ENCODE measurements around the gene OLFM3. TPM values are rescaled to one million over a fixed set of nuclear protein-coding genes. Genes with fewer than 3 reads are reported as not detected.

The OLFM3 gene
- total RNA-seq, 1 experiment from 2014 or later, result 0.26 TPM

- Histone ChIP-seq H3K27me3 (ENCODE audit: insufficient read depth, low read length) (no peaks in the 10 kb centered on the region), H3K4me2 (ENCODE audit: insufficient read depth, insufficient read length, low read length) (no peak overlapping the region), H2BK5ac (ENCODE audit: insufficient read length, low read length) (no peak overlapping the region), H3K79me2 (ENCODE audit: insufficient read depth, low read length) (no peaks in the 10 kb centered on the region), H3K79me1 (ENCODE audit: insufficient read depth, low read depth, low read length, poor library complexity, severe bottlenecking) (no peaks in the 10 kb centered on the region), H2AK5ac (ENCODE audit: insufficient read length, low read length) (no peak overlapping the region), H3K4ac (ENCODE audit: low read depth, low read length) (no peak overlapping the region), H2BK20ac (ENCODE audit: low read depth, low read length, poor library complexity, severe bottlenecking) (no peak overlapping the region), H3K23me2 (ENCODE audit: insufficient read length, low read depth, low read length, poor library complexity, severe bottlenecking) (no peaks in the 10 kb centered on the region), H3K9me3 (ENCODE audit: control insufficient read depth, low read depth, low read length) (no peaks in the 10 kb centered on the region), H3K18ac (ENCODE audit: insufficient read length, low read depth, low read length) (no peak overlapping the region), H3K23ac (ENCODE audit: insufficient read length, low read depth, low read length) (no peak overlapping the region), H2BK15ac (ENCODE audit: low read depth, low read length) (no peak overlapping the region), H4K91ac (ENCODE audit: insufficient read length, low read depth, low read length) (no peak overlapping the region), H3T11ph (ENCODE audit: low read length) (no peak overlapping the region), H3K27ac (ENCODE audit: insufficient read length, low read depth, low read length) (no peak overlapping the region), H2BK12ac (ENCODE audit: insufficient read length, low read depth, low read length) (no peak overlapping the region), H2AFZ (ENCODE audit: low read length) (no peak overlapping the region), H3K4me1 (ENCODE audit: insufficient read depth, low read length) (no peaks in the 10 kb centered on the region), H2BK120ac (ENCODE audit: low read depth, low read length, poor library complexity, severe bottlenecking) (no peak overlapping the region), H4K20me1 (ENCODE audit: control insufficient read depth, insufficient read depth, insufficient read length) (no peaks in the 10 kb centered on the region), H3K14ac (ENCODE audit: insufficient read depth, low read length) (no peak overlapping the region), H4K8ac (replicated peaks; ENCODE audit: insufficient read length, low read depth, low read length) (no peak overlapping the region), H3K9ac (ENCODE audit: extremely low read depth, insufficient read length, low read length) (no peak overlapping the region), H4K5ac (ENCODE audit: insufficient read length, low read depth, low read length) (no peak overlapping the region), H3K56ac (ENCODE audit: insufficient read length, low read depth, low read length) (no peak overlapping the region)
- Mint-ChIP-seq H3K9me3 (no peaks in the 10 kb centered on the region), H3K4me3 (no peak overlapping the region), H3K27ac (no peak overlapping the region), H3K4me1 (peaks cover 7 to 8% of the 10 kb centered on the region in 2 experiments), H3K36me3 (ENCODE audit: insufficient read depth in 1 of 3, low read depth in 3 of 3) (no peaks in the 10 kb centered on the region), H3K27me3 (ENCODE audit: low read depth) (no peaks in the 10 kb centered on the region)
- DNase-seq, result no peak
- no CpG with 5 or more reads among the region's 2 CpGs for WGBS (ENCODE audit: extremely low coverage, insufficient read length, low lambda C conversion rate)
- TF ChIP-seq, protein P1, sequence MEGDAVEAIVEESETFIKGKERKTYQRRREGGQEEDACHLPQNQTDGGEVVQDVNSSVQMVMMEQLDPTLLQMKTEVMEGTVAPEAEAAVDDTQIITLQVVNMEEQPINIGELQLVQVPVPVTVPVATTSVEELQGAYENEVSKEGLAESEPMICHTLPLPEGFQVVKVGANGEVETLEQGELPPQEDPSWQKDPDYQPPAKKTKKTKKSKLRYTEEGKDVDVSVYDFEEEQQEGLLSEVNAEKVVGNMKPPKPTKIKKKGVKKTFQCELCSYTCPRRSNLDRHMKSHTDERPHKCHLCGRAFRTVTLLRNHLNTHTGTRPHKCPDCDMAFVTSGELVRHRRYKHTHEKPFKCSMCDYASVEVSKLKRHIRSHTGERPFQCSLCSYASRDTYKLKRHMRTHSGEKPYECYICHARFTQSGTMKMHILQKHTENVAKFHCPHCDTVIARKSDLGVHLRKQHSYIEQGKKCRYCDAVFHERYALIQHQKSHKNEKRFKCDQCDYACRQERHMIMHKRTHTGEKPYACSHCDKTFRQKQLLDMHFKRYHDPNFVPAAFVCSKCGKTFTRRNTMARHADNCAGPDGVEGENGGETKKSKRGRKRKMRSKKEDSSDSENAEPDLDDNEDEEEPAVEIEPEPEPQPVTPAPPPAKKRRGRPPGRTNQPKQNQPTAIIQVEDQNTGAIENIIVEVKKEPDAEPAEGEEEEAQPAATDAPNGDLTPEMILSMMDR (conservative IDR thresholded peaks at IDR 0.05), result no peak
These were observed 98.6 kb downstream of the OLFM3 start for GRCh38 chr1:101898137-101898536.
